ENCODE results near the gene LBHD1. TPM values are rescaled to one million over a fixed set of nuclear protein-coding genes. Genes with fewer than 3 reads are reported as not detected.

Gene LBHD1
- total and polyA plus RNA-seq, 2 of the 13 experiments (the other 11 are each of a cell fraction or from before 2014, with no cell fraction given) = 3.2 to 3.7 TPM

DNA sequence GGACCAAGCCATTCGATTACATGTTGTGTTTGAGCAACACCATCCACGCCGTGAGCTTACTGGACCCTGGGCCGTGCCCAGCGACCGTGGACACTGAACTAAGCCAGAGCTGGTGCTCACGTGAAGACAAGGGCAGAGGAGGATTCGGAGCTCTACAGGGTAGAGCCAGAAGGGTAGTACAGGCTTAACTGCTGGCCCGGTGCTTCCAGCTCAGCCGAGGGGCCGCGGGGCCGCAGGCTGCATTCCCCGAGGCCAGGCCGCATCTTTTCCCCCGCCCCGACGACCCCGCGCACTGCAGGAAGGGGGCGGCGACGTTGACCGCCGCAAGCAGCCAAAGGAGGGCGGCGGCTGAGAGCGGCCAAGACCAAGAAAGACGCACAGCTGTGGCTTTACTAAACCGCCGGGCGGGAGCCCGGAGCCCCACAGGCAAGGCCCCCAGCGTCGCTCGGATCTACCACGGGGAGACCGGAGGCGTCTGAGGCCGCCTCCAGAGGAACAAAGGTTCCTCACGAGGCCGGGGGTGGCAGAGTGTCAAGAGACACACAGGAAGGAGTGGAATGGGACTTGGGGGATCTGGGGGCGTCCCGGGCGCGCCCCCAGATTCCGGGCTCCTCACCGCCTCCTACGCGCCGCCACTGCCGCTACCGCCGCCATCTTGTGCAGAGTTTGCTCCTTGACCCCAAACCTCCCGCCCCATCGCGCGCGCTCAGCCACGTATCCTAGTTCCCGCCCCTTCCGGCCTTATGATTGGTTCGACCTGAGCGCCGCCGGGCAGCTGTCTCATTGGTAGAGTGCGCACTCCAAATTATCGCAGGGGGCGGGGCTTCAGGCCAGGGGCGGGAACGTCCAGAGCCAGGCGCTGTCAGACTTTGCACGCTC, 25.9 kb downstream of the LBHD1 start, which contains the start of gene GANAB (continued):
- TF ChIP-seq ZNF687 (CRISPR knock-in tag; IDR thresholded peaks at IDR 0.05) = peak; percentile 76
- TF ChIP-seq HDAC2 (CRISPR knock-in tag; IDR thresholded peaks at IDR 0.05) = 0 out of 2 replicates have a peak, but pooled peaks have one; percentile 33
- peak; percentile 44; the same call in 1 of the 2 replicates for TF ChIP-seq ZFP90 (CRISPR knock-in tag; IDR thresholded peaks at IDR 0.05; ENCODE audit: borderline replicate concordance)
- TF ChIP-seq, protein P1, sequence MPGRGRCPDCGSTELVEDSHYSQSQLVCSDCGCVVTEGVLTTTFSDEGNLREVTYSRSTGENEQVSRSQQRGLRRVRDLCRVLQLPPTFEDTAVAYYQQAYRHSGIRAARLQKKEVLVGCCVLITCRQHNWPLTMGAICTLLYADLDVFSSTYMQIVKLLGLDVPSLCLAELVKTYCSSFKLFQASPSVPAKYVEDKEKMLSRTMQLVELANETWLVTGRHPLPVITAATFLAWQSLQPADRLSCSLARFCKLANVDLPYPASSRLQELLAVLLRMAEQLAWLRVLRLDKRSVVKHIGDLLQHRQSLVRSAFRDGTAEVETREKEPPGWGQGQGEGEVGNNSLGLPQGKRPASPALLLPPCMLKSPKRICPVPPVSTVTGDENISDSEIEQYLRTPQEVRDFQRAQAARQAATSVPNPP (CRISPR knock-in tag; IDR thresholded peaks at IDR 0.05) = 0 out of 2 replicates have a peak, but pooled peaks have one; percentile 44
- TF ChIP-seq, protein P2, sequence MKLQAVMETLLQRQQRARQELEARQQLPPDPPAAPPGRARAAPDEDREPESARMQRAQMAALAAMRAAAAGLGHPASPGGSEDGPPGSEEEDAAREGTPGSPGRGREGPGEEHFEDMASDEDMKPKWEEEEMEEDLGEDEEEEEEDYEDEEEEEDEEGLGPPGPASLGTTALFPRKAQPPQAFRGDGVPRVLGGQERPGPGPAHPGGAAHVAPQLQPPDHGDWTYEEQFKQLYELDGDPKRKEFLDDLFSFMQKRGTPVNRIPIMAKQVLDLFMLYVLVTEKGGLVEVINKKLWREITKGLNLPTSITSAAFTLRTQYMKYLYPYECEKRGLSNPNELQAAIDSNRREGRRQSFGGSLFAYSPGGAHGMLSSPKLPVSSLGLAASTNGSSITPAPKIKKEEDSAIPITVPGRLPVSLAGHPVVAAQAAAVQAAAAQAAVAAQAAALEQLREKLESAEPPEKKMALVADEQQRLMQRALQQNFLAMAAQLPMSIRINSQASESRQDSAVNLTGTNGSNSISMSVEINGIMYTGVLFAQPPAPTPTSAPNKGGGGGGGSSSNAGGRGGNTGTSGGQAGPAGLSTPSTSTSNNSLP (IDR thresholded peaks at IDR 0.05; ENCODE audit: low read depth, low read length) = no peak
- TF ChIP-seq SRSF4 (IDR thresholded peaks at IDR 0.05; ENCODE audit: low read depth, low read length, poor library complexity, severe bottlenecking) = no peak
- TF ChIP-seq, protein P3, sequence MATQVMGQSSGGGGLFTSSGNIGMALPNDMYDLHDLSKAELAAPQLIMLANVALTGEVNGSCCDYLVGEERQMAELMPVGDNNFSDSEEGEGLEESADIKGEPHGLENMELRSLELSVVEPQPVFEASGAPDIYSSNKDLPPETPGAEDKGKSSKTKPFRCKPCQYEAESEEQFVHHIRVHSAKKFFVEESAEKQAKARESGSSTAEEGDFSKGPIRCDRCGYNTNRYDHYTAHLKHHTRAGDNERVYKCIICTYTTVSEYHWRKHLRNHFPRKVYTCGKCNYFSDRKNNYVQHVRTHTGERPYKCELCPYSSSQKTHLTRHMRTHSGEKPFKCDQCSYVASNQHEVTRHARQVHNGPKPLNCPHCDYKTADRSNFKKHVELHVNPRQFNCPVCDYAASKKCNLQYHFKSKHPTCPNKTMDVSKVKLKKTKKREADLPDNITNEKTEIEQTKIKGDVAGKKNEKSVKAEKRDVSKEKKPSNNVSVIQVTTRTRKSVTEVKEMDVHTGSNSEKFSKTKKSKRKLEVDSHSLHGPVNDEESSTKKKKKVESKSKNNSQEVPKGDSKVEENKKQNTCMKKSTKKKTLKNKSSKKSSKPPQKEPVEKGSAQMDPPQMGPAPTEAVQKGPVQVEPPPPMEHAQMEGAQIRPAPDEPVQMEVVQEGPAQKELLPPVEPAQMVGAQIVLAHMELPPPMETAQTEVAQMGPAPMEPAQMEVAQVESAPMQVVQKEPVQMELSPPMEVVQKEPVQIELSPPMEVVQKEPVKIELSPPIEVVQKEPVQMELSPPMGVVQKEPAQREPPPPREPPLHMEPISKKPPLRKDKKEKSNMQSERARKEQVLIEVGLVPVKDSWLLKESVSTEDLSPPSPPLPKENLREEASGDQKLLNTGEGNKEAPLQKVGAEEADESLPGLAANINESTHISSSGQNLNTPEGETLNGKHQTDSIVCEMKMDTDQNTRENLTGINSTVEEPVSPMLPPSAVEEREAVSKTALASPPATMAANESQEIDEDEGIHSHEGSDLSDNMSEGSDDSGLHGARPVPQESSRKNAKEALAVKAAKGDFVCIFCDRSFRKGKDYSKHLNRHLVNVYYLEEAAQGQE (IDR thresholded peaks at IDR 0.05; ENCODE audit: borderline replicate concordance in 1 of 2, low read depth in 1 of 2, low read length in 2 of 2) = peak in 1 of 2 experiments; percentile 73; a peak in 1 of 4 replicates
- no peak for TF ChIP-seq ARHGAP35 (CRISPR knock-in tag; IDR thresholded peaks at IDR 0.05; ENCODE audit: borderline replicate concordance)
- TF ChIP-seq ZNF10 (CRISPR knock-in tag; IDR thresholded peaks at IDR 0.05; ENCODE audit: borderline replicate concordance, low read depth) = no peak
- TF ChIP-seq ZNF879 (CRISPR knock-in tag; IDR thresholded peaks at IDR 0.05) = peak; percentile 77; the same call in 1 of the 2 replicates
- 0 out of 2 replicates have a peak, but pooled peaks have one; percentile 70 for TF ChIP-seq NKX3-1 (CRISPR knock-in tag; IDR thresholded peaks at IDR 0.05)
- no peak for TF ChIP-seq PCBP2 (optimal IDR thresholded peaks at IDR 0.05; ENCODE audit: low read depth, low read length, poor library complexity, severe bottlenecking)
- TF ChIP-seq ZNF878 (CRISPR knock-in tag; IDR thresholded peaks at IDR 0.05) = peak; percentile 43; the same call in 1 of the 2 replicates
- peak; percentile 74 for TF ChIP-seq HOXA3 (CRISPR knock-in tag; IDR thresholded peaks at IDR 0.05)
- 0 out of 2 replicates have a peak, but pooled peaks have one; percentile 54 for TF ChIP-seq POLR2AphosphoS2 (IDR thresholded peaks at IDR 0.05; ENCODE audit: low read depth, low read length)
- TF ChIP-seq STAG1 (CRISPR knock-in tag; IDR thresholded peaks at IDR 0.05) = no peak

Data from HepG2 (cell line).